PC-9 (cell line): ENCODE data around the gene TPK1. TPM values are rescaled to one million over a fixed set of nuclear protein-coding genes. Genes with fewer than 3 reads are reported as not detected.
A peak's percentile ranks its signal among the peaks of the same experiment; 100 is the strongest.

ENCODE experiments used
- BruUV-seq: library from RNA; stranded (reverse); fragments of 400-500 nt; replicated peaks from 2 replicates; lab custom pipeline; 2021; lab: Mats Ljungman, UMichigan
- CTCF ChIA-PET: fragments of 300-600 bp; sonication (Branson Sonifier 250); formaldehyde crosslinking; loops from one replicate; lab custom pipeline; 2022; ENCODE audit warnings: antibody characterized with exemption; lab: Charles Lee
- POLR2A ChIA-PET: fragments of 300-600 bp; sonication (Branson Sonifier 250); formaldehyde crosslinking; loops from one replicate; lab custom pipeline; 2022; ENCODE audit warnings: antibody characterized with exemption; ENCODE audit not compliant: unreplicated experiment; lab: Charles Lee
- DNase-seq, 2 experiments: peaks; one replicate each; pipeline versions ENCODE4 v3.0.0 to v3.0.0-alpha.2; 2015 to 2022; ENCODE audit warnings: mixed read lengths in 1 of 2
- H2AFZ ChIP-seq: fragments of 200-600 bp; sonication (generic); 2 replicates; pipeline ENCODE4 v1.8.1; 2017; ENCODE audit warnings: antibody characterized with exemption
- H3F3A ChIP-seq: fragments of 200-600 bp; sonication (generic); 2 replicates; pipeline ENCODE4 v1.8.1; 2017; ENCODE audit warnings: antibody characterized with exemption, mild to moderate bottlenecking, low read depth; ENCODE audit not compliant: insufficient read depth
- H3K27ac ChIP-seq: fragments of 200-600 bp; sonication (generic); 2 replicates; pipeline ENCODE4 v1.6.1; 2016; ENCODE audit warnings: mixed run types
- H3K27me3 ChIP-seq: fragments of 200-600 bp; sonication (generic); 2 replicates; pipeline ENCODE4 v1.6.1; 2016; ENCODE audit warnings: low read depth, mixed run types; ENCODE audit not compliant: insufficient read depth
- H3K36me3 ChIP-seq: fragments of 200-600 bp; sonication (generic); 2 replicates; pipeline ENCODE4 v1.6.1; 2016; ENCODE audit warnings: low read depth, mixed run types
- H3K4me1 ChIP-seq: fragments of 200-600 bp; sonication (generic); replicated peaks from 2 replicates; pipeline ENCODE4 v1.6.1; 2016; ENCODE audit warnings: mixed run types; ENCODE audit not compliant: insufficient read depth
- H3K4me2 ChIP-seq: fragments of 200-600 bp; sonication (generic); 2 replicates; pipeline ENCODE4 v1.6.1; 2017; ENCODE audit warnings: mixed run types
- H3K4me3 ChIP-seq: fragments of 200-600 bp; sonication (generic); 2 replicates; pipeline ENCODE4 v1.6.1; 2016; ENCODE audit warnings: mixed run types
- H3K79me2 ChIP-seq: fragments of 200-600 bp; sonication (generic); 2 replicates; pipeline ENCODE4 v1.6.1; 2017; ENCODE audit warnings: low read depth, mixed run types
- H3K9me2 ChIP-seq: fragments of 200-600 bp; sonication (generic); 2 replicates; pipeline ENCODE4 v1.8.1; 2017; ENCODE audit warnings: mild to moderate bottlenecking; ENCODE audit not compliant: insufficient read depth
- H3K9me3 ChIP-seq: fragments of 200-600 bp; sonication (generic); 2 replicates; pipeline ENCODE4 v1.8.1; 2016; ENCODE audit warnings: low read depth; ENCODE audit not compliant: insufficient read depth
- H4K20me1 ChIP-seq: fragments of 200-600 bp; sonication (generic); 2 replicates; pipeline ENCODE4 v1.8.1; 2017; ENCODE audit not compliant: insufficient read depth
- EZH2 ChIP-seq: fragments of 200-600 bp; sonication (generic); IDR thresholded peaks from 2 replicates; pipeline ENCODE4 v1.8.0; 2017; ENCODE audit warnings: antibody characterized with exemption, low read depth
- intact Hi-C: fragments of 100-400 bp; cut with micrococcal nuclease; formaldehyde crosslinking; loops from one replicate; pipeline ENCODE4 v1.10.0; 2022; ENCODE audit not compliant: unreplicated experiment
- total RNA-seq: library from RNA; stranded (reverse); gene quantifications from 2 replicates; pipeline ENCODE4 v1.2.3, GENCODE V29; 2021
- TF ChIP-seq, protein P1 (sequence below): fragments of 200-600 bp; sonication (generic); conservative IDR thresholded peaks from 2 replicates; pipeline ENCODE4 v1.6.1; 2017; ENCODE audit warnings: mixed run types, antibody characterized with exemption, mild to moderate bottlenecking, moderate library complexity

Gene TPK1
- total RNA-seq, 1 experiment from 2014 or later: 0.90 TPM

DNA sequence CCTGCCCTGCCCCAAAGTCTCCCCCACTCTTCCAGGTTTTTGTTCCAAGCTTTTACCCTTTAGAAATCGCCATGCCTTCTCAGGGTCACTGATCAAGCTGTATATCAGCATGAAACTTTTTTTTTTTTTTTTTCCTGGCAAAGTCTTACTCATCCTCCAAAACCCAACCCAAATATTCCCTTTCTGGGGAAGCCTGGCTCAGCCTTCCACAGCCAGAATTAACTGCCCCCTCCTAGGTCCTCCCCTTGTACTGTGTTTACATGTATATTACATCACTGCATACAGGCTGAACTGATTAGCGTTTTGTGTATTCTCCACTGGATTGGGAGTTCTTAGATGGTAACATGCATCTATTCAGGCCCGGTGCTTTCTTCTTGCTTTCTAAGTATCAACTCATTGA lies 427.7 kb downstream of the TPK1 start:
- Histone ChIP-seq H3K27me3 (no peaks in the 10 kb centered on the region), H3K9me3 (no peaks in the 10 kb centered on the region), H4K20me1 (no peaks in the 10 kb centered on the region), H2AFZ (no peak overlapping the region), H3K36me3 (no peaks in the 10 kb centered on the region), H3F3A (0 out of 2 replicates have a peak, but pooled peaks cover 14% of the 10 kb centered on the region), H3K4me2 (peak overlapping the region; percentile 55), H3K79me2 (no peaks in the 10 kb centered on the region), H3K4me1 (peaks cover 14% of the 10 kb centered on the region), H3K4me3 (no peak overlapping the region), H3K27ac (no peak overlapping the region), H3K9me2 (no peaks in the 10 kb centered on the region)
- intact Hi-C loops: no loop called here
- no peak for DNase-seq
- TF ChIP-seq, protein P1, sequence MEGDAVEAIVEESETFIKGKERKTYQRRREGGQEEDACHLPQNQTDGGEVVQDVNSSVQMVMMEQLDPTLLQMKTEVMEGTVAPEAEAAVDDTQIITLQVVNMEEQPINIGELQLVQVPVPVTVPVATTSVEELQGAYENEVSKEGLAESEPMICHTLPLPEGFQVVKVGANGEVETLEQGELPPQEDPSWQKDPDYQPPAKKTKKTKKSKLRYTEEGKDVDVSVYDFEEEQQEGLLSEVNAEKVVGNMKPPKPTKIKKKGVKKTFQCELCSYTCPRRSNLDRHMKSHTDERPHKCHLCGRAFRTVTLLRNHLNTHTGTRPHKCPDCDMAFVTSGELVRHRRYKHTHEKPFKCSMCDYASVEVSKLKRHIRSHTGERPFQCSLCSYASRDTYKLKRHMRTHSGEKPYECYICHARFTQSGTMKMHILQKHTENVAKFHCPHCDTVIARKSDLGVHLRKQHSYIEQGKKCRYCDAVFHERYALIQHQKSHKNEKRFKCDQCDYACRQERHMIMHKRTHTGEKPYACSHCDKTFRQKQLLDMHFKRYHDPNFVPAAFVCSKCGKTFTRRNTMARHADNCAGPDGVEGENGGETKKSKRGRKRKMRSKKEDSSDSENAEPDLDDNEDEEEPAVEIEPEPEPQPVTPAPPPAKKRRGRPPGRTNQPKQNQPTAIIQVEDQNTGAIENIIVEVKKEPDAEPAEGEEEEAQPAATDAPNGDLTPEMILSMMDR: no peak
- no peak for TF ChIP-seq EZH2
- ChIA-PET POLR2A (no interaction called here), CTCF (no interaction called here)
- BruUV-seq: no TSS peak

DNA sequence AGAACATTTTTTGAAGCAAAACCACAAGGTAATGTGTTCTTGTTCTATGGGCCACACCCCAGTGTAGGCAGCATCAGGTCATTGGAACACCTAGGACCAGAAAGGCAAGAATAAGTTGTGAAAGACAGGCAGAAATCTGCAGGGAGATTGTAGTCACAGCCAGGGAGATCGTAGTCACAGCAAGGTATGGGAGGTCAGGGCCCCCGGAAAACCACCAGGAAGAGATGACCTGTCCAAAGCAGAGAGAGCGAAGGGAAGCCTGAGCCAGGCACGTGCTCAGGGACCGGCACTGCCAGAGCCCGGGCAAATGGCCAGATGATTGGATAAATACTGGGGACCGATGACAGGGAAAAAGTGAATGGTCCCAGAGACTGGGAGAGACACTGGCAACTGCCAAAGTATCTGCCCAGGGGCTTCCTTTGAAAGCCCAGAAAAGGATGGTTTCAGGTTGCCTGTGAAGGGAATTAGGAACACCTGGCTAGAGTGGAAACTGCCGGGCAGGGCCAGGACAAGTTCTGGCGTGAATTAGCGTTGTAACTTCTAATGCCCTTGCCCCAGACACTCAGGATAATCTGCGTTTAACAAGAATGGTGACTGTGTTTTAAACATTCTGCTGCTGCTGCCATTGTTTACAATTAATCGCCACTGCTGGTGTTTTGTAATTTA lies 428.5 kb downstream of the TPK1 start:
- ChIA-PET CTCF (no interaction called here), POLR2A (no interaction called here)
- no peaks in the 10 kb centered on the region for H3K9me3 ChIP-seq
- H4K20me1 ChIP-seq: no peaks in the 10 kb centered on the region
- 0 out of 2 replicates have a peak, but pooled peaks cover 14% of the 10 kb centered on the region for H3F3A ChIP-seq
- intact Hi-C loops: no loop called here
- H3K9me2 ChIP-seq: no peaks in the 10 kb centered on the region
- no peak overlapping the region for H3K4me3 ChIP-seq
- no peaks in the 10 kb centered on the region for H3K79me2 ChIP-seq
- H3K36me3 ChIP-seq: no peaks in the 10 kb centered on the region
- no TSS peak for BruUV-seq
- H2AFZ ChIP-seq: peak overlapping the region; percentile 68
- TF ChIP-seq, protein P1: no peak
- TF ChIP-seq EZH2: no peak
- peak overlapping the region; percentile 55 for H3K4me2 ChIP-seq
- H3K27me3 ChIP-seq: peaks cover 2% of the 10 kb centered on the region; the same call in 1 of the 2 replicates
- no peak overlapping the region for H3K27ac ChIP-seq
- H3K4me1 ChIP-seq: peaks cover 14% of the 10 kb centered on the region
- peak; percentile 33 to 79 for DNase-seq

DNA sequence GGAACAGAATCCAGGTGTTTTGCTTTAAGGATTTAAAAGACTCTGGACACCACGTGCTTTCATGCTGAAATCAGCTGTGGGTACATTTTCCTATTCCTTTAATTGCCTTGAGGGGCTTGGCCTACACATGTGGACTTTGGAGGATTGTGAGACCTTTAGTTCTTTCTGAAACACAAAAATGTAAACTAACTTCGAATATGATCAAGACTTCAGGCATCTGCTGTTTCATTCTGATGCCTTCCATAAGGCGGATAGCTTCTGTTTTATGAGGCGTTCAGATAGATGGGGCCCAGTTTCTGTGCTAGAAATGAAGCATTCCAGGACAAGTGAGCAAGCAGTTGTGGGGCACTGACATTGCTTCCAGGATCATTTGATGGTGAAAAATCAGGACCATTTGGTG lies 430.9 kb downstream of the TPK1 start:
- CTCF ChIA-PET: no interaction called here
- Histone ChIP-seq H3K9me2 (no peaks in the 10 kb centered on the region), H3K27me3 (peaks cover 22% of the 10 kb centered on the region), H3K4me2 (no peak overlapping the region), H3K9me3 (no peaks in the 10 kb centered on the region), H3F3A (0 out of 2 replicates have a peak, but pooled peaks cover 14% of the 10 kb centered on the region), H3K4me1 (peaks cover 14% of the 10 kb centered on the region), H3K79me2 (no peaks in the 10 kb centered on the region), H3K27ac (no peak overlapping the region), H3K4me3 (no peak overlapping the region), H4K20me1 (no peaks in the 10 kb centered on the region), H3K36me3 (no peaks in the 10 kb centered on the region), H2AFZ (no peak overlapping the region)
- POLR2A ChIA-PET: no interaction called here
- DNase-seq: no peak
- no TSS peak for BruUV-seq
- TF ChIP-seq, protein P1: no peak
- no peak for TF ChIP-seq EZH2
- intact Hi-C loops: no loop called here
